HepG2 (cell line): ENCODE measurements around the gene MGAT5. TPM values are rescaled to one million over a fixed set of nuclear protein-coding genes. Genes with fewer than 3 reads are reported as not detected.
A peak's percentile ranks its signal among the peaks of the same experiment; 100 is the strongest.

Experiments used
- ATAC-seq: fragments of 200-7000 bp; cut with Tn5 transposase; 3 replicates; pipeline ENCODE4 v1.9.1; 2020; ENCODE audit warnings: mild to moderate bottlenecking, moderate library complexity
- BruUV-seq: library from RNA; stranded (reverse); fragments of 400-500 nt; replicated peaks from 2 replicates; lab custom pipeline; 2021; lab: Mats Ljungman, UMichigan
- CTCF ChIA-PET: fragments of 300-600 bp; formaldehyde crosslinking; extraction: SDS; loops from one replicate; lab custom pipeline; 2021; ENCODE audit warnings: low total read pairs, inconsistent platforms, low intra/inter-chr PET ratio; lab: Yijun Ruan, JAX
- POLR2A ChIA-PET: fragments of 350-600 bp; sonication (Branson Sonifier 250); formaldehyde crosslinking; loops from one replicate; lab custom pipeline; 2020; ENCODE audit warnings: antibody characterized with exemption, inconsistent platforms; lab: Yijun Ruan, JAX
- DNase-seq: peaks from one replicate; pipeline ENCODE4 v3.0.0-alpha.2; 2015; ENCODE audit warnings: low spot score
- FAIRE-seq: peaks from 3 replicates; lab custom pipeline; 2011; peaks lifted over from hg19 to GRCh38; lab: Jason Lieb, UNC
- H2AFZ ChIP-seq: one replicate; pipeline ENCODE4 v1.6.1; 2011; ENCODE audit warnings: low read length, inconsistent platforms
- H3K27ac ChIP-seq: fragments of 300-600 bp; 3 replicates; pipeline ENCODE4 v1.8.0; 2011; ENCODE audit warnings: mixed run types, mild to moderate bottlenecking, mixed read lengths, low read length, inconsistent platforms; ENCODE audit not compliant: insufficient read depth; ENCODE audit errors: extremely low read length
- H3K27me3 ChIP-seq, 2 experiments: fragments of 200-600 bp in 1 of 2; 2 replicates in 1 of 2; 3 replicates in 1 of 2; pipeline versions ENCODE4 v1.6.0 to v1.8.0; 2011; ENCODE audit warnings: low read length in 2 of 2, mild to moderate bottlenecking in 2 of 2, moderate library complexity in 2 of 2, inconsistent platforms in 1 of 2; ENCODE audit not compliant: insufficient read depth in 2 of 2, control insufficient read depth in 1 of 2
- H3K36me3 ChIP-seq, 2 experiments: fragments of 200-600 bp in 1 of 2; replicated peaks in 1 of 2; 2 replicates in 1 of 2; 3 replicates in 1 of 2; pipeline versions ENCODE4 v1.5.1 to v1.8.0; 2011; ENCODE audit warnings: low read length in 2 of 2, inconsistent platforms in 1 of 2; ENCODE audit not compliant: insufficient read depth in 2 of 2, control insufficient read depth in 1 of 2
- H3K4me1 ChIP-seq: 2 replicates; pipeline ENCODE4 v1.5.1; 2012; ENCODE audit warnings: low read length, inconsistent platforms; ENCODE audit not compliant: insufficient read depth
- H3K4me2 ChIP-seq: 2 replicates; pipeline ENCODE4 v1.6.0; 2011; ENCODE audit warnings: low read depth, low read length, inconsistent platforms
- H3K4me3 ChIP-seq, 3 experiments: fragments of 200-600 bp in 1 of 3; sonication (generic), shearing (Covaris generic) in 1 of 3; replicated peaks in 1 of 3; 2 replicates each; pipeline ENCODE4 v1.5.1; 2011 to 2016; ENCODE audit warnings: low read length in 3 of 3, inconsistent platforms in 2 of 3, low read depth in 2 of 3, mild to moderate bottlenecking in 2 of 3, control low read depth in 1 of 3, mixed read lengths in 1 of 3; ENCODE audit not compliant: insufficient read depth in 1 of 3
- H3K79me2 ChIP-seq: one replicate; pipeline ENCODE4 v1.6.1; 2011; ENCODE audit warnings: low read length, inconsistent platforms; ENCODE audit not compliant: insufficient read depth
- H3K9ac ChIP-seq: 2 replicates; pipeline ENCODE4 v1.6.0; 2011; ENCODE audit warnings: mild to moderate bottlenecking, low read depth, low read length, inconsistent platforms; ENCODE audit not compliant: insufficient read depth
- H3K9me3 ChIP-seq: 2 replicates; pipeline ENCODE4 v1.5.1; 2012; ENCODE audit warnings: mild to moderate bottlenecking, low read length
- H4K20me1 ChIP-seq: 2 replicates; pipeline ENCODE4 v1.6.0; 2011; ENCODE audit warnings: inconsistent platforms, mild to moderate bottlenecking, low read length, moderate library complexity; ENCODE audit not compliant: insufficient read depth
- SAP130 ChIP-seq: IDR thresholded peaks from 2 replicates; pipeline ENCODE4 v1.6.1; 2016; ENCODE audit warnings: low read depth
- ZNF570 ChIP-seq: sonication (generic); formaldehyde crosslinking; IDR thresholded peaks from 2 replicates; pipeline ENCODE4 v1.4.0; 2020; ENCODE audit warnings: mild to moderate bottlenecking, missing genetic modification reagents, borderline replicate concordance
- WGBS: methylation state at CpG from one replicate; pipeline ENCODE4 v1.1.6; 2017; ENCODE audit warnings: low lambda C conversion rate; 5-methylcytosine and 5-hydroxymethylcytosine counted together
- in situ Hi-C: cut with HindIII; loops from 2 replicates; pipeline ENCODE4 v1.10.0; 2017; ENCODE audit warnings: low pct_unique_long_range_greater_than_20kb; ENCODE audit not compliant: extremely low pct_ligation_motif_present
- intact Hi-C: fragments of 100-400 bp; cut with micrococcal nuclease; formaldehyde crosslinking; loops from one replicate; pipeline ENCODE4 v1.10.0; 2022; ENCODE audit not compliant: unreplicated experiment
- polyA plus RNA-seq, 8 experiments: library from polyadenylated mRNA; depleted of rRNA in 3 of 8; stranded (reverse) in 7 of 8; unstranded in 1 of 8; fragments of >200 nt; fragmentation: Illumina TruSeq in 4 of 8; extraction: Trizol in 4 of 8; gene quantifications; 2 replicates each; pipeline versions ENCODE4 v1.2.1 to v1.2.3, GENCODE V29; 2011 to 2016; ENCODE audit warnings: low read depth in 4 of 8, missing spikeins in 1 of 8, mixed read lengths in 1 of 8; ENCODE audit not compliant: insufficient read depth in 1 of 8
- total RNA-seq, 5 experiments: library from RNA; depleted of rRNA; stranded (reverse); fragments of >200 nt; fragmentation: Illumina TruSeq; extraction: Trizol; gene quantifications; 2 replicates each; pipeline ENCODE4 v1.2.3, GENCODE V29; 2016; ENCODE audit warnings: low read depth in 1 of 5
- TF ChIP-seq, protein P1 (sequence below): IDR thresholded peaks from 2 replicates; pipeline ENCODE4 v1.6.1; 2016; ENCODE audit warnings: control low read depth
- TF ChIP-seq, protein P2 (sequence below): sonication (generic); formaldehyde crosslinking; IDR thresholded peaks from 2 replicates; pipeline ENCODE4 v1.8.1; 2023; ENCODE audit warnings: mild to moderate bottlenecking, missing genetic modification reagents

MGAT5 gene
- total and polyA plus RNA-seq, 2 of the 13 experiments (the other 11 are each of a cell fraction or from before 2014, with no cell fraction given) = 33.1 to 60.2 TPM

DNA sequence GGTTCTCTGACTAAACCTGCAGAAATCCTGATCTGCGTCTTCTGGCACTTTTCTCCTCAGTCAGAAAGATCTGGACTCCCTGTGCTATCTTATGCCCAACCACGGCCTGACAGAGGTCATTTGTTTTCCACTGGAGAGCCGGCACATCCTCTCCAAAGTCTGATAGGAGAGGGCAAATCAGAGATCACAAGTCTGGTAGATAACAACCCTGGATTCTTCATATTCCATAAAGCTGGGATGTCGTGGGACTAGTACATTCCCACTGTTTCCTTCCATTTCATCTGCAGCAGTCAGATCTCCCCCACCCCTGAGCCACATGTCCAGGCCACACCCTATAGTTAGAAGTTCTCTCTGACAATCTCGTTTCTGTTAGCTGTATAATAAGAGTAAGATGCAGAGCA, 157.0 kb downstream of the MGAT5 start:
- Histone ChIP-seq H3K4me1 (peaks cover 39% of the 10 kb centered on the region), H3K79me2 (peaks cover 37% of the 10 kb centered on the region), H3K36me3 (peaks cover 4 to 15% of the 10 kb centered on the region in 2 experiments), H3K9ac (peak overlapping the region; percentile 84; the same call in 1 of the 2 replicates), H3K27me3 (no peaks in the 10 kb centered on the region), H3K9me3 (no peaks in the 10 kb centered on the region), H2AFZ (peak overlapping the region; percentile 52), H3K27ac (peak overlapping the region; percentile 89), H3K4me3 (no peak overlapping the region), H3K4me2 (peak overlapping the region; percentile 83), H4K20me1 (no peaks in the 10 kb centered on the region)
- in situ Hi-C loops = loop anchor here (5.0 to 10.0 kb wide), 2 partner anchors 166 to 289 kb away; no protein-coding TSS in a partner anchor
- no peak for FAIRE-seq
- BruUV-seq = no TSS peak
- intact Hi-C loops = loop anchor here (5.0 kb wide), 4 partner anchors 184 to 524 kb away; partner anchors contain the start of gene CCNT2
- no peak for DNase-seq
- no peak for TF ChIP-seq ZNF570
- TF ChIP-seq, protein P1, sequence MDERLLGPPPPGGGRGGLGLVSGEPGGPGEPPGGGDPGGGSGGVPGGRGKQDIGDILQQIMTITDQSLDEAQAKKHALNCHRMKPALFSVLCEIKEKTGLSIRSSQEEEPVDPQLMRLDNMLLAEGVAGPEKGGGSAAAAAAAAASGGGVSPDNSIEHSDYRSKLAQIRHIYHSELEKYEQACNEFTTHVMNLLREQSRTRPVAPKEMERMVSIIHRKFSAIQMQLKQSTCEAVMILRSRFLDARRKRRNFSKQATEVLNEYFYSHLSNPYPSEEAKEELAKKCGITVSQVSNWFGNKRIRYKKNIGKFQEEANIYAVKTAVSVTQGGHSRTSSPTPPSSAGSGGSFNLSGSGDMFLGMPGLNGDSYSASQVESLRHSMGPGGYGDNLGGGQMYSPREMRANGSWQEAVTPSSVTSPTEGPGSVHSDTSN (CRISPR knock-in tag) = 0 out of 2 replicates have a peak, but pooled peaks have one; percentile 18
- peak; percentile 14; the same call in 1 of the 2 replicates for TF ChIP-seq SAP130 (CRISPR knock-in tag)
- TF ChIP-seq, protein P2, sequence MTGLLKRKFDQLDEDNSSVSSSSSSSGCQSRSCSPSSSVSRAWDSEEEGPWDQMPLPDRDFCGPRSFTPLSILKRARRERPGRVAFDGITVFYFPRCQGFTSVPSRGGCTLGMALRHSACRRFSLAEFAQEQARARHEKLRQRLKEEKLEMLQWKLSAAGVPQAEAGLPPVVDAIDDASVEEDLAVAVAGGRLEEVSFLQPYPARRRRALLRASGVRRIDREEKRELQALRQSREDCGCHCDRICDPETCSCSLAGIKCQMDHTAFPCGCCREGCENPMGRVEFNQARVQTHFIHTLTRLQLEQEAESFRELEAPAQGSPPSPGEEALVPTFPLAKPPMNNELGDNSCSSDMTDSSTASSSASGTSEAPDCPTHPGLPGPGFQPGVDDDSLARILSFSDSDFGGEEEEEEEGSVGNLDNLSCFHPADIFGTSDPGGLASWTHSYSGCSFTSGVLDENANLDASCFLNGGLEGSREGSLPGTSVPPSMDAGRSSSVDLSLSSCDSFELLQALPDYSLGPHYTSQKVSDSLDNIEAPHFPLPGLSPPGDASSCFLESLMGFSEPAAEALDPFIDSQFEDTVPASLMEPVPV (CRISPR knock-in tag) = peak; percentile 45; the same call in 1 of the 2 replicates
- ATAC-seq = no peak
- ChIA-PET POLR2A (interaction anchor here (1.5 to 5.9 kb wide), 9 partner anchors 8 to 291 kb away, joined by 6 to 124 read pairs (median 24); no protein-coding TSS in a partner anchor), CTCF (interaction anchor here (2.0 to 4.1 kb wide), 2 partner anchors 35 to 40 kb away, joined by 9 to 34 read pairs; no protein-coding TSS in a partner anchor)
- 58% methylated on average over 5 of the region's 5 CpGs for WGBS
